H9 (cell line): ENCODE results near the gene EXD1. TPM values are rescaled to one million over a fixed set of nuclear protein-coding genes. Genes with fewer than 3 reads are reported as not detected.
A peak's percentile ranks its signal among the peaks of the same experiment; 100 is the strongest.

ENCODE experiments used
- DNase-seq: peaks from one replicate; pipeline ENCODE4 v3.0.0-alpha.2; 2017
- H2AFZ ChIP-seq: one replicate; pipeline ENCODE4 v1.6.1; 2013; ENCODE audit warnings: mild to moderate bottlenecking, low read length, control low read depth, moderate library complexity
- H2AK5ac ChIP-seq: 2 replicates; pipeline ENCODE4 v1.6.1; 2013; ENCODE audit warnings: low read length, control low read depth, mixed read lengths; ENCODE audit not compliant: insufficient read length
- H2BK120ac ChIP-seq: one replicate; pipeline ENCODE4 v1.6.1; 2013; ENCODE audit warnings: low read depth, mild to moderate bottlenecking, low read length, control low read depth, inconsistent platforms; ENCODE audit not compliant: poor library complexity, severe bottlenecking
- H2BK12ac ChIP-seq: 2 replicates; pipeline ENCODE4 v1.6.1; 2013; ENCODE audit warnings: low read length, control low read depth, mixed read lengths, low read depth; ENCODE audit not compliant: insufficient read length
- H2BK15ac ChIP-seq: 2 replicates; pipeline ENCODE4 v1.6.1; 2013; ENCODE audit warnings: low read depth, low read length, control low read depth
- H2BK20ac ChIP-seq: one replicate; pipeline ENCODE4 v1.6.1; 2013; ENCODE audit warnings: low read depth, mild to moderate bottlenecking, low read length, control low read depth, inconsistent platforms; ENCODE audit not compliant: poor library complexity, severe bottlenecking
- H2BK5ac ChIP-seq: 2 replicates; pipeline ENCODE4 v1.6.1; 2013; ENCODE audit warnings: low read length, control low read depth, mixed read lengths; ENCODE audit not compliant: insufficient read length
- H3K14ac ChIP-seq: 2 replicates; pipeline ENCODE4 v1.6.1; 2013; ENCODE audit warnings: low read length, control low read depth; ENCODE audit not compliant: insufficient read depth
- H3K18ac ChIP-seq: 2 replicates; pipeline ENCODE4 v1.6.1; 2013; ENCODE audit warnings: low read depth, mild to moderate bottlenecking, mixed read lengths, low read length, control low read depth; ENCODE audit not compliant: insufficient read length
- H3K23ac ChIP-seq: 2 replicates; pipeline ENCODE4 v1.6.1; 2013; ENCODE audit warnings: low read length, control low read depth, mixed read lengths, low read depth; ENCODE audit not compliant: insufficient read length
- H3K23me2 ChIP-seq: 2 replicates; pipeline ENCODE4 v1.6.1; 2013; ENCODE audit warnings: low read depth, mild to moderate bottlenecking, mixed read lengths, low read length, control low read depth; ENCODE audit not compliant: insufficient read length, poor library complexity, severe bottlenecking
- H3K27ac ChIP-seq: 2 replicates; pipeline ENCODE4 v1.5.1; 2013; ENCODE audit warnings: low read length, control low read depth, mixed read lengths, low read depth; ENCODE audit not compliant: insufficient read length
- H3K27me3 ChIP-seq: 2 replicates; pipeline ENCODE4 v1.6.1; 2013; ENCODE audit warnings: low read length, control low read depth, inconsistent platforms; ENCODE audit not compliant: insufficient read depth
- H3K4ac ChIP-seq: 2 replicates; pipeline ENCODE4 v1.6.1; 2013; ENCODE audit warnings: low read depth, mild to moderate bottlenecking, control low read depth, inconsistent platforms, low read length, moderate library complexity
- H3K4me1 ChIP-seq: 2 replicates; pipeline ENCODE4 v1.6.1; 2013; ENCODE audit warnings: low read length, control low read depth, inconsistent platforms; ENCODE audit not compliant: insufficient read depth
- H3K4me2 ChIP-seq: 2 replicates; pipeline ENCODE4 v1.6.1; 2013; ENCODE audit warnings: low read length, control low read depth, mixed read lengths; ENCODE audit not compliant: insufficient read length, insufficient read depth
- H3K56ac ChIP-seq: 2 replicates; pipeline ENCODE4 v1.6.1; 2013; ENCODE audit warnings: low read depth, mild to moderate bottlenecking, mixed read lengths, low read length, control low read depth; ENCODE audit not compliant: insufficient read length
- H3K79me1 ChIP-seq: 2 replicates; pipeline ENCODE4 v1.6.1; 2013; ENCODE audit warnings: low read depth, mild to moderate bottlenecking, moderate library complexity, low read length, control low read depth, inconsistent platforms; ENCODE audit not compliant: insufficient read depth, poor library complexity, severe bottlenecking
- H3K79me2 ChIP-seq: 2 replicates; pipeline ENCODE4 v1.6.1; 2013; ENCODE audit warnings: low read length, control low read depth, inconsistent platforms; ENCODE audit not compliant: insufficient read depth
- H3K9ac ChIP-seq: 2 replicates; pipeline ENCODE4 v1.6.1; 2013; ENCODE audit warnings: low read length, control low read depth, mixed read lengths; ENCODE audit not compliant: insufficient read length; ENCODE audit errors: extremely low read depth
- H3K9me3 ChIP-seq: one replicate; pipeline ENCODE4 v1.6.1; 2013; ENCODE audit warnings: low read depth, low read length, inconsistent platforms; ENCODE audit not compliant: control insufficient read depth
- H3T11ph ChIP-seq: one replicate; pipeline ENCODE4 v1.6.1; 2013; ENCODE audit warnings: mild to moderate bottlenecking, low read length, control low read depth, inconsistent platforms
- H4K20me1 ChIP-seq: one replicate; pipeline ENCODE4 v1.6.1; 2013; ENCODE audit not compliant: control insufficient read depth, insufficient read length, insufficient read depth
- H4K5ac ChIP-seq: 2 replicates; pipeline ENCODE4 v1.6.1; 2013; ENCODE audit warnings: low read depth, mild to moderate bottlenecking, mixed read lengths, low read length, control low read depth; ENCODE audit not compliant: insufficient read length
- H4K8ac ChIP-seq: replicated peaks from 2 replicates; pipeline ENCODE4 v1.6.1; 2013; ENCODE audit warnings: low read length, control low read depth, mixed read lengths, low read depth; ENCODE audit not compliant: insufficient read length
- H4K91ac ChIP-seq: 2 replicates; pipeline ENCODE4 v1.6.1; 2013; ENCODE audit warnings: low read depth, mild to moderate bottlenecking, moderate library complexity, mixed read lengths, low read length, control low read depth; ENCODE audit not compliant: insufficient read length
- H3K27ac Mint-ChIP-seq, 3 experiments: 2 replicates in 2 of 3; 3 replicates in 1 of 3; pipeline ENCODE4 v1.8.0; 2020 to 2021; ENCODE audit warnings: mixed read lengths in 3 of 3, mild to moderate bottlenecking in 1 of 3, moderate library complexity in 1 of 3
- H3K27me3 Mint-ChIP-seq: 2 replicates; pipeline ENCODE4 v1.8.0; 2021; ENCODE audit warnings: low read depth, mild to moderate bottlenecking, moderate library complexity, mixed read lengths
- H3K36me3 Mint-ChIP-seq, 3 experiments: 2 replicates in 2 of 3; 3 replicates in 1 of 3; pipeline ENCODE4 v1.8.0; 2020 to 2021; ENCODE audit warnings: low read depth in 3 of 3, mixed read lengths in 3 of 3; ENCODE audit not compliant: insufficient read depth in 1 of 3
- H3K4me1 Mint-ChIP-seq, 2 experiments: 2 replicates each; pipeline ENCODE4 v1.8.0; 2020; ENCODE audit warnings: mixed read lengths in 2 of 2
- H3K4me3 Mint-ChIP-seq, 2 experiments: 2 replicates in 1 of 2; 3 replicates in 1 of 2; pipeline ENCODE4 v1.8.0; 2020 to 2021; ENCODE audit warnings: mild to moderate bottlenecking in 2 of 2, mixed read lengths in 2 of 2, moderate library complexity in 1 of 2
- H3K9me3 Mint-ChIP-seq, 2 experiments: 2 replicates in 1 of 2; 3 replicates in 1 of 2; pipeline ENCODE4 v1.8.0; 2020; ENCODE audit warnings: mild to moderate bottlenecking in 2 of 2, mixed read lengths in 2 of 2, moderate library complexity in 1 of 2
- WGBS: extraction: QIAGEN DNeasy Blood & Tissue Kit; methylation state at CpG from one replicate; pipeline ENCODE4 v1.1.7; 2013; ENCODE audit warnings: missing lambda C conversion rate, low lambda C conversion rate, mixed read lengths; ENCODE audit not compliant: insufficient read length; ENCODE audit errors: extremely low coverage; 5-methylcytosine and 5-hydroxymethylcytosine counted together
- total RNA-seq: library from RNA; stranded (reverse); gene quantifications from 2 replicates; pipeline ENCODE4 v1.2.1, GENCODE V29; 2021
- TF ChIP-seq, protein P1 (sequence below): fragments of 200-600 bp; sonication (generic); conservative IDR thresholded peaks from 3 replicates; pipeline ENCODE4 v1.8.0; 2021; ENCODE audit warnings: antibody characterized with exemption, mild to moderate bottlenecking

The EXD1 gene
- total RNA-seq, 1 experiment from 2014 or later, result not detected

DNA sequence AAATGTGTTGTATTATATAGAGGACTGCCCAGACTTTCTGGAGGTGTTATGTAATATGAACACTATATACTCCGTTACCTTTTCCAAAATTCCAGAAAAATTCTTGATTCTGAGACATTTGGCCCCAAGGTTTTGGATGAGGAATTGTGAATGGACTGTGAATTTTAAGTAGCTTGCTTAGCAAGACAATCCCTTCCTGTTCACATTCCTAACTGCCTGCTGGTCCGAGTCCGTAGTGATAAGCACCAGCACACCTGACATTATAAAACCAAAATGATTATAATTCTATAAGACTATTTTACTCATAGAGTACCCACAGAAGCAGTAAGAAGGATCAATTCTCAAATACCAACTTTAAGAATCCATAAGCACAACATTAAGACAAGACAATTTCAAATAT lies 11.2 kb downstream of the EXD1 start:
- Mint-ChIP-seq H3K4me1 (peaks cover 16 to 17% of the 10 kb centered on the region in 2 experiments), H3K9me3 (peaks cover 0 to 3% of the 10 kb centered on the region in 2 experiments; a peak in 2 of 5 replicates), H3K27me3 (no peaks in the 10 kb centered on the region; the same call in 1 of the 2 replicates), H3K36me3 (no peaks in the 10 kb centered on the region), H3K4me3 (no peak overlapping the region), H3K27ac (peak overlapping the region in 1 of 3 experiments; percentile 81; a peak in 3 of 7 replicates)
- no peak overlapping the region for H2AFZ ChIP-seq
- H4K8ac ChIP-seq, result no peak overlapping the region
- H2BK12ac ChIP-seq, result no peak overlapping the region
- no peaks in the 10 kb centered on the region; the same call in 1 of the 2 replicates for H3K4me1 ChIP-seq
- no peak overlapping the region for H3T11ph ChIP-seq
- TF ChIP-seq, protein P1, sequence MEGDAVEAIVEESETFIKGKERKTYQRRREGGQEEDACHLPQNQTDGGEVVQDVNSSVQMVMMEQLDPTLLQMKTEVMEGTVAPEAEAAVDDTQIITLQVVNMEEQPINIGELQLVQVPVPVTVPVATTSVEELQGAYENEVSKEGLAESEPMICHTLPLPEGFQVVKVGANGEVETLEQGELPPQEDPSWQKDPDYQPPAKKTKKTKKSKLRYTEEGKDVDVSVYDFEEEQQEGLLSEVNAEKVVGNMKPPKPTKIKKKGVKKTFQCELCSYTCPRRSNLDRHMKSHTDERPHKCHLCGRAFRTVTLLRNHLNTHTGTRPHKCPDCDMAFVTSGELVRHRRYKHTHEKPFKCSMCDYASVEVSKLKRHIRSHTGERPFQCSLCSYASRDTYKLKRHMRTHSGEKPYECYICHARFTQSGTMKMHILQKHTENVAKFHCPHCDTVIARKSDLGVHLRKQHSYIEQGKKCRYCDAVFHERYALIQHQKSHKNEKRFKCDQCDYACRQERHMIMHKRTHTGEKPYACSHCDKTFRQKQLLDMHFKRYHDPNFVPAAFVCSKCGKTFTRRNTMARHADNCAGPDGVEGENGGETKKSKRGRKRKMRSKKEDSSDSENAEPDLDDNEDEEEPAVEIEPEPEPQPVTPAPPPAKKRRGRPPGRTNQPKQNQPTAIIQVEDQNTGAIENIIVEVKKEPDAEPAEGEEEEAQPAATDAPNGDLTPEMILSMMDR, result no peak
- no peak overlapping the region for H3K14ac ChIP-seq
- H4K91ac ChIP-seq, result no peak overlapping the region
- H2BK20ac ChIP-seq, result no peak overlapping the region
- no peak overlapping the region for H3K18ac ChIP-seq
- no peaks in the 10 kb centered on the region for H3K23me2 ChIP-seq
- no peak overlapping the region for H2BK15ac ChIP-seq
- H3K27me3 ChIP-seq, result no peaks in the 10 kb centered on the region
- no peak overlapping the region for H3K56ac ChIP-seq
- H3K4me2 ChIP-seq, result no peak overlapping the region
- no peak overlapping the region for H3K9ac ChIP-seq
- no peaks in the 10 kb centered on the region for H3K79me1 ChIP-seq
- no peak overlapping the region for H3K23ac ChIP-seq
- H2BK120ac ChIP-seq, result no peak overlapping the region
- no peak overlapping the region for H4K5ac ChIP-seq
- no peak overlapping the region for H3K27ac ChIP-seq
- no peak overlapping the region for H2BK5ac ChIP-seq
- H3K4ac ChIP-seq, result no peak overlapping the region
- no peak overlapping the region for H2AK5ac ChIP-seq
- H3K9me3 ChIP-seq, result no peaks in the 10 kb centered on the region
- H3K79me2 ChIP-seq, result no peaks in the 10 kb centered on the region
- no CpG with 5 or more reads among the region's 3 CpGs for WGBS
- no peaks in the 10 kb centered on the region for H4K20me1 ChIP-seq
- DNase-seq, result no peak
